ENCODE measurements around the gene TEKTIP1.

DNA sequence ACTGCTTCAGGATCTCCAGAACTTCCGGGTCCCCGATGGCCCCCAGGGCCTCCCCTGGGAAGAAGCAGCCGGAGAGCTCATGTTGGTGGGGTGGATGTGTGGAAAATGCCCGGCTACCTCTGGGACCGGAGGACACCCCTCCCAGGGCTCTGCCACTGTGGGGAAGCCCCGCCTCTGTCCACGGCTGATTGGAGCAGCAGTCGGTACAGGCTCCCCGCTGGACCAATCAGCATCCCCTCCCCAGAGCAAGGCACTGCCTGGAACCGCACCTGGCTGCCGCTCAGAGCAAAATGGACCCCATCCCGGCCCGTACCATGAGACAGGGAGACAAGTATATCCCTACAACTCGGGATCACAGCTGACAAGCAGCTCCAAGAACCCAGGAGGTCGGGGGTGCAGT is 44.9 kb upstream of the TEKTIP1 start:
- TF ChIP-seq, protein P1, sequence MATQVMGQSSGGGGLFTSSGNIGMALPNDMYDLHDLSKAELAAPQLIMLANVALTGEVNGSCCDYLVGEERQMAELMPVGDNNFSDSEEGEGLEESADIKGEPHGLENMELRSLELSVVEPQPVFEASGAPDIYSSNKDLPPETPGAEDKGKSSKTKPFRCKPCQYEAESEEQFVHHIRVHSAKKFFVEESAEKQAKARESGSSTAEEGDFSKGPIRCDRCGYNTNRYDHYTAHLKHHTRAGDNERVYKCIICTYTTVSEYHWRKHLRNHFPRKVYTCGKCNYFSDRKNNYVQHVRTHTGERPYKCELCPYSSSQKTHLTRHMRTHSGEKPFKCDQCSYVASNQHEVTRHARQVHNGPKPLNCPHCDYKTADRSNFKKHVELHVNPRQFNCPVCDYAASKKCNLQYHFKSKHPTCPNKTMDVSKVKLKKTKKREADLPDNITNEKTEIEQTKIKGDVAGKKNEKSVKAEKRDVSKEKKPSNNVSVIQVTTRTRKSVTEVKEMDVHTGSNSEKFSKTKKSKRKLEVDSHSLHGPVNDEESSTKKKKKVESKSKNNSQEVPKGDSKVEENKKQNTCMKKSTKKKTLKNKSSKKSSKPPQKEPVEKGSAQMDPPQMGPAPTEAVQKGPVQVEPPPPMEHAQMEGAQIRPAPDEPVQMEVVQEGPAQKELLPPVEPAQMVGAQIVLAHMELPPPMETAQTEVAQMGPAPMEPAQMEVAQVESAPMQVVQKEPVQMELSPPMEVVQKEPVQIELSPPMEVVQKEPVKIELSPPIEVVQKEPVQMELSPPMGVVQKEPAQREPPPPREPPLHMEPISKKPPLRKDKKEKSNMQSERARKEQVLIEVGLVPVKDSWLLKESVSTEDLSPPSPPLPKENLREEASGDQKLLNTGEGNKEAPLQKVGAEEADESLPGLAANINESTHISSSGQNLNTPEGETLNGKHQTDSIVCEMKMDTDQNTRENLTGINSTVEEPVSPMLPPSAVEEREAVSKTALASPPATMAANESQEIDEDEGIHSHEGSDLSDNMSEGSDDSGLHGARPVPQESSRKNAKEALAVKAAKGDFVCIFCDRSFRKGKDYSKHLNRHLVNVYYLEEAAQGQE (IDR thresholded peaks at IDR 0.05; ENCODE audit: low read depth): no peak
- TF ChIP-seq EGR1 (IDR thresholded peaks at IDR 0.05): no peak
- TF ChIP-seq TCF12 (IDR thresholded peaks at IDR 0.05; ENCODE audit: low read depth): no peak
- TF ChIP-seq NFIC (IDR thresholded peaks at IDR 0.05): no peak
- no peak for TF ChIP-seq RAD21 (IDR thresholded peaks at IDR 0.05; ENCODE audit: low read depth)
- TF ChIP-seq CREB1 (IDR thresholded peaks at IDR 0.05; ENCODE audit: low read depth): no peak
- no peak for TF ChIP-seq YY1 (IDR thresholded peaks at IDR 0.05; ENCODE audit: low read depth)
- no peak for TF ChIP-seq FOXM1 (IDR thresholded peaks at IDR 0.05; ENCODE audit: borderline replicate concordance, low read depth)
- TF ChIP-seq, protein P2, sequence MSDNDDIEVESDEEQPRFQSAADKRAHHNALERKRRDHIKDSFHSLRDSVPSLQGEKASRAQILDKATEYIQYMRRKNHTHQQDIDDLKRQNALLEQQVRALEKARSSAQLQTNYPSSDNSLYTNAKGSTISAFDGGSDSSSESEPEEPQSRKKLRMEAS (IDR thresholded peaks at IDR 0.05): no peak
- TF ChIP-seq CEBPB (IDR thresholded peaks at IDR 0.05): no peak
- TF ChIP-seq, protein P3, sequence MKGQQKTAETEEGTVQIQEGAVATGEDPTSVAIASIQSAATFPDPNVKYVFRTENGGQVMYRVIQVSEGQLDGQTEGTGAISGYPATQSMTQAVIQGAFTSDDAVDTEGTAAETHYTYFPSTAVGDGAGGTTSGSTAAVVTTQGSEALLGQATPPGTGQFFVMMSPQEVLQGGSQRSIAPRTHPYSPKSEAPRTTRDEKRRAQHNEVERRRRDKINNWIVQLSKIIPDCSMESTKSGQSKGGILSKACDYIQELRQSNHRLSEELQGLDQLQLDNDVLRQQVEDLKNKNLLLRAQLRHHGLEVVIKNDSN (IDR thresholded peaks at IDR 0.05): no peak
- no peak for TF ChIP-seq EP300 (IDR thresholded peaks at IDR 0.05; ENCODE audit: borderline replicate concordance)
- TF ChIP-seq TEAD4 (IDR thresholded peaks at IDR 0.05): no peak

All from Ishikawa (cell line).